Measurements from ENCODE around the gene SLIT1.

The SLIT1 gene

DNA sequence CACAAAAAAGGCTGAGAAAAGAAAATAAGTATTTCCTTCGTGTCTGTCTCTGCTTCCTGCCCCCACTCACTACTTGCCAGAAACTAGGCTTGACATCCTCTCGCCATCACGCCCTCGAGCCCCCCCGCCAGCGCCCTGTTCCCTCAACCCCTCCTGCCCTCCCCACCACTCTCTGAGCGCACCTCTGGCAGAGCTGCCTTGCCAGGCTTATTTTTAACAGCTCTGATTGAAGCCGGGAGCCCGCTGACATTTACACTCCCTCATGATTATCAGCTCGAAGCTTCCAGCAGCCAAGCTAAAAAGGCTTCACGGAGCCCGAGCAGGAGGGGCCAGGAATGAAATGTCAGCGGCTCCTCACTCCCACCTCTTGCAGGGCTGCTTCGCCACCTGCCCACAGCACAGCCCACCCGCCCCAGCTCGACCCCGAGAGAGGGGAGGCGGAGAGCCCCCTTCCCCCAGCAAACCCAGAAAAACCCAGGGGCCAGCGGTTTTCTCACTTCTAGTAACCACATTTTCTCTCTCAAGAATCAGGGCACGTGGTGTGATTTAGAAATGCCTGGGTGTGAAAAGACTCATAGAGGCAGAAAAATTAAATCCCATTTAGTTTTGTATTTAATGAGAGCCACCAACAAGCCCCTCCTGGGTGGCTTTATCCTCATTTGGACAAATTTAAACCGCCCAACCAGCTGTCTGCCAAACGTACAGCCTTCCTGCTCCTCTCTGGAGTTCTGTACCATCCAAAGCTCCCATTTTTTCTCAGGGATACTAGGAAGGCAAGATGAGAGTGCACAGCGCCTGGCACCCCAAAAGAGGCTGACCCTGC lies 89.3 kb downstream of the SLIT1 start:
- H3K4me2 ChIP-seq (ENCODE audit: low read depth, low read length, poor library complexity, severe bottlenecking) = no peak overlapping the region

DNA sequence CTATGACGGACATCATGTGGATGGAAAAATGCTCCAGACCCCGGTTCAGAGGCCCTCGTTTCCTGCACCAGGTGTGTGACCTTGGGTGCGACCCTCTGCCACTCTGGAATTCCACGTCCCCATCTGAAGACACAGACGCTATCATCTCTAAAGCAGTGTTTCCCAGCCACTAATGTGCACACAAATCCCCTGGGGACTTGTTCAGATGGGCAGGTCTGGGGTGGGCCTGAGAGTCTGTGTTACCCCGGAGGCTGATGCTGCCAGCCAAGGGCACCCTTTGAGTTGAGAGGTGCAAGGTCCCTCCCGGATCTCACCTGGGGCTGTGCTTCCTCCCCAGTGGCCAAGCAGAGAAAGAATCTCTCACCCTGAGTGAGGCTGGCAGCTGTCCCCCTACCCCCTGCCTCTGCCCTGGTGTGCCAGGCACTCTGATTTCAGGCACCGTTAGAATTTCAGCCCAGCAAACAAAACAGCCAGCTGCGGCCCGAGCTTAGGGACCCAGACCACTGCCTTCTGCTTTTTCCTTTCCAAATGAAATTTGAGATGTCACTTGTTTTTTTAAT lies 90.0 kb downstream of the SLIT1 start:
- Histone ChIP-seq H3K27me3 (ENCODE audit: low read length) (no peaks in the 10 kb centered on the region), H3K36me3 (ENCODE audit: low read length) (no peaks in the 10 kb centered on the region), H4K20me1 (ENCODE audit: low read depth, low read length) (no peaks in the 10 kb centered on the region), H3K9me2 (replicated peaks; ENCODE audit: insufficient read depth, low read length) (no peaks in the 10 kb centered on the region), H3F3A (ENCODE audit: insufficient read depth) (no peaks in the 10 kb centered on the region), H3K9me3 (ENCODE audit: insufficient read depth, low read length) (no peaks in the 10 kb centered on the region), H3K9ac (ENCODE audit: low read length) (no peak overlapping the region), H3K4me3 (ENCODE audit: insufficient read depth, low read length, poor library complexity, severe bottlenecking) (no peak overlapping the region), H3K27ac (ENCODE audit: low read depth, low read length) (no peak overlapping the region), H3K4me2 (ENCODE audit: low read depth, low read length, poor library complexity, severe bottlenecking) (no peak overlapping the region), H2AFZ (ENCODE audit: low read depth, low read length, severe bottlenecking) (no peak overlapping the region), H3K79me2 (ENCODE audit: insufficient read depth, low read length) (no peaks in the 10 kb centered on the region)
- no peak for TF ChIP-seq EZH2phosphoT487 (conservative IDR thresholded peaks at IDR 0.05; ENCODE audit: low read length)
- TF ChIP-seq, protein P1, sequence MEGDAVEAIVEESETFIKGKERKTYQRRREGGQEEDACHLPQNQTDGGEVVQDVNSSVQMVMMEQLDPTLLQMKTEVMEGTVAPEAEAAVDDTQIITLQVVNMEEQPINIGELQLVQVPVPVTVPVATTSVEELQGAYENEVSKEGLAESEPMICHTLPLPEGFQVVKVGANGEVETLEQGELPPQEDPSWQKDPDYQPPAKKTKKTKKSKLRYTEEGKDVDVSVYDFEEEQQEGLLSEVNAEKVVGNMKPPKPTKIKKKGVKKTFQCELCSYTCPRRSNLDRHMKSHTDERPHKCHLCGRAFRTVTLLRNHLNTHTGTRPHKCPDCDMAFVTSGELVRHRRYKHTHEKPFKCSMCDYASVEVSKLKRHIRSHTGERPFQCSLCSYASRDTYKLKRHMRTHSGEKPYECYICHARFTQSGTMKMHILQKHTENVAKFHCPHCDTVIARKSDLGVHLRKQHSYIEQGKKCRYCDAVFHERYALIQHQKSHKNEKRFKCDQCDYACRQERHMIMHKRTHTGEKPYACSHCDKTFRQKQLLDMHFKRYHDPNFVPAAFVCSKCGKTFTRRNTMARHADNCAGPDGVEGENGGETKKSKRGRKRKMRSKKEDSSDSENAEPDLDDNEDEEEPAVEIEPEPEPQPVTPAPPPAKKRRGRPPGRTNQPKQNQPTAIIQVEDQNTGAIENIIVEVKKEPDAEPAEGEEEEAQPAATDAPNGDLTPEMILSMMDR (IDR thresholded peaks at IDR 0.05; ENCODE audit: insufficient read depth, low read length, poor library complexity, severe bottlenecking) = no peak

More for the DNA sequence above, 89.3 kb downstream of the SLIT1 start:
- no peak overlapping the region for H3K27ac ChIP-seq (ENCODE audit: low read depth, low read length)
- no peaks in the 10 kb centered on the region for H3K36me3 ChIP-seq (ENCODE audit: low read length)
- H3K9ac ChIP-seq (ENCODE audit: low read length) = no peak overlapping the region
- H3K79me2 ChIP-seq (ENCODE audit: insufficient read depth, low read length) = no peaks in the 10 kb centered on the region
- no peaks in the 10 kb centered on the region for H3K9me2 ChIP-seq (replicated peaks; ENCODE audit: insufficient read depth, low read length)
- no peaks in the 10 kb centered on the region for H3K9me3 ChIP-seq (ENCODE audit: insufficient read depth, low read length)
- H3K4me3 ChIP-seq (ENCODE audit: insufficient read depth, low read length, poor library complexity, severe bottlenecking) = no peak overlapping the region
- H4K20me1 ChIP-seq (ENCODE audit: low read depth, low read length) = no peaks in the 10 kb centered on the region
- TF ChIP-seq, protein P1 (IDR thresholded peaks at IDR 0.05; ENCODE audit: insufficient read depth, low read length, poor library complexity, severe bottlenecking) = no peak
- TF ChIP-seq EZH2phosphoT487 (conservative IDR thresholded peaks at IDR 0.05; ENCODE audit: low read length) = no peak
- no peaks in the 10 kb centered on the region for H3K27me3 ChIP-seq (ENCODE audit: low read length)
- no peak overlapping the region for H2AFZ ChIP-seq (ENCODE audit: low read depth, low read length, severe bottlenecking)
- no peaks in the 10 kb centered on the region for H3F3A ChIP-seq (ENCODE audit: insufficient read depth)

DNA sequence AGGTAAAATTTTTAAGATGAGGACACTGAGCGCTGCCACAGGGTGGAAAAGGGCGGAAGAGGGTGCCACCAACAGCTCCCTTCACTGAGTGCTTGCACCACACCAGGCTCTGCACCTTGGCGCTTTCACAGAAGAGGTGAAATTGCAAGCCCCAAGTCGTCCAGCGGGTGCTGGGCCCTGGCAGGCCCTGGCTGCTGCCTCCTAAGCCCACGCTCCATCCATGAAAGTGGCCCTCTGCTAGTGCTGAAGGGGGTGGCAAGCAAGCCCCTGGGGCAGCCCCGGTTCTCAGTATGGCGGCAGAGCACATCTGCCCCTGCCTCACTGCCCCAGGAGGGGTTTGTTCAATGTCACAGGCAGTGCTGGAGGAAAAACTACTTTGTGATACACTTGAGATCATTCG lies 95.1 kb downstream of the SLIT1 start:
- Histone ChIP-seq H3K4me3 (ENCODE audit: insufficient read depth, low read length, poor library complexity, severe bottlenecking) (no peak overlapping the region), H4K20me1 (ENCODE audit: low read depth, low read length) (no peaks in the 10 kb centered on the region), H3K27ac (ENCODE audit: low read depth, low read length) (no peak overlapping the region), H3K4me2 (ENCODE audit: low read depth, low read length, poor library complexity, severe bottlenecking) (no peak overlapping the region), H3K79me2 (ENCODE audit: insufficient read depth, low read length) (no peaks in the 10 kb centered on the region), H3K36me3 (ENCODE audit: low read length) (no peaks in the 10 kb centered on the region), H2AFZ (ENCODE audit: low read depth, low read length, severe bottlenecking) (no peak overlapping the region), H3F3A (ENCODE audit: insufficient read depth) (no peaks in the 10 kb centered on the region), H3K27me3 (ENCODE audit: low read length) (no peaks in the 10 kb centered on the region), H3K9ac (ENCODE audit: low read length) (no peak overlapping the region), H3K9me2 (replicated peaks; ENCODE audit: insufficient read depth, low read length) (no peaks in the 10 kb centered on the region), H3K9me3 (ENCODE audit: insufficient read depth, low read length) (no peaks in the 10 kb centered on the region)
- TF ChIP-seq, protein P1 (IDR thresholded peaks at IDR 0.05; ENCODE audit: insufficient read depth, low read length, poor library complexity, severe bottlenecking) = no peak
- no peak for TF ChIP-seq EZH2phosphoT487 (conservative IDR thresholded peaks at IDR 0.05; ENCODE audit: low read length)

Data from SU-DHL-6 (cell line).